Stimulated activated CD8-positive, alpha-beta memory T cell treated with anti-CD3 and anti-CD28 coated beads, Interleukin-15, amount 100 ng/mL, for 48 hours (primary cell): Measurements from ENCODE around the gene HABP4.

Source experiments
- DNase-seq, 2 donors: peaks; one replicate each; pipeline ENCODE4 v3.0.0-alpha.2; 2020; ENCODE audit warnings: low read depth in 2 of 2

HABP4 gene

GRCh38 chr9:96449845-96450612 lies at the start of gene HABP4:
Gene HABP4, plus strand, starts transcription at chr9:96450169. Its CDS starts 111 bp downstream, at chr9:96450280.
- DNase-seq, result peak; percentile 94

GRCh38 chr9:96408409-96409280 lies 41.3 kb upstream of the HABP4 start:
- no peak for DNase-seq

GRCh38 chr9:96411129-96411838 lies 38.7 kb upstream of the HABP4 start:
- no peak for DNase-seq

- no peak for DNase-seq
Observed at GRCh38 chr9:96412174-96412913, 37.6 kb upstream of the HABP4 start.

- no peak for DNase-seq
Observed at GRCh38 chr9:96413302-96414221, 36.4 kb upstream of the HABP4 start.

- peak; percentile 83 to 86 for DNase-seq
Observed at GRCh38 chr9:96417051-96417586, 32.9 kb upstream of the HABP4 start.

- DNase-seq, result no peak
Observed at GRCh38 chr9:96417661-96418082, 32.3 kb upstream of the HABP4 start.

GRCh38 chr9:96418083-96418919 lies 31.7 kb upstream of the HABP4 start, which contains the start of gene ZNF367:
Gene ZNF367, minus strand, starts transcription at chr9:96418370. Its CDS starts 338 bp downstream, at chr9:96418032.
- peak; percentile 92 to 96 for DNase-seq

GRCh38 chr9:96418920-96419690 lies 30.9 kb upstream of the HABP4 start:
- peak; percentile 56 to 58 for DNase-seq

GRCh38 chr9:96419691-96419969 lies 30.3 kb upstream of the HABP4 start:
- no peak for DNase-seq

- no peak for DNase-seq
Observed at GRCh38 chr9:96420468-96421219, 29.3 kb upstream of the HABP4 start.

GRCh38 chr9:96423322-96423984 lies 26.5 kb upstream of the HABP4 start:
- DNase-seq, result no peak

GRCh38 chr9:96423985-96424336 lies 26.0 kb upstream of the HABP4 start:
- no peak for DNase-seq

GRCh38 chr9:96425500-96426169 lies 24.3 kb upstream of the HABP4 start:
- no peak for DNase-seq

- no peak for DNase-seq
Observed at GRCh38 chr9:96429732-96430131, 20.2 kb upstream of the HABP4 start.

GRCh38 chr9:96430377-96430776 lies 19.6 kb upstream of the HABP4 start:
- DNase-seq, result no peak

- DNase-seq, result no peak
Observed at GRCh38 chr9:96435345-96435744, 14.6 kb upstream of the HABP4 start.
